GM18507 (cell line): ENCODE data around the gene MTMR12.
"Not testable (repeated sequence)": the region's sequence is repeated elsewhere in the genome, so short reads cannot be mapped to it uniquely, and the experiment has no call there.

Experiments
- DNase-seq: peaks from one replicate; pipeline ENCODE4 v3.0.0; 2011; ENCODE audit warnings: low read depth; ENCODE audit not compliant: insufficient read length; ENCODE audit errors: extremely low spot score
- FAIRE-seq: peaks from 2 replicates; lab custom pipeline; 2011; peaks lifted over from hg19 to GRCh38; lab: Jason Lieb, UNC

The MTMR12 gene

GRCh38 chr5:32217886-32218396 lies 94.8 kb downstream of the MTMR12 start:
- DNase-seq (no peak), FAIRE-seq (no peak)

GRCh38 chr5:32214344-32214743 lies 98.4 kb downstream of the MTMR12 start:
- FAIRE-seq, DNase-seq: not testable (repeated sequence)

- no peak for DNase-seq
- no peak for FAIRE-seq
Measured at GRCh38 chr5:32210151-32210550, 102.6 kb downstream of the MTMR12 start.

- not testable (repeated sequence) for FAIRE-seq, DNase-seq
Measured at GRCh38 chr5:32208837-32209236, 103.9 kb downstream of the MTMR12 start.

DNA sequence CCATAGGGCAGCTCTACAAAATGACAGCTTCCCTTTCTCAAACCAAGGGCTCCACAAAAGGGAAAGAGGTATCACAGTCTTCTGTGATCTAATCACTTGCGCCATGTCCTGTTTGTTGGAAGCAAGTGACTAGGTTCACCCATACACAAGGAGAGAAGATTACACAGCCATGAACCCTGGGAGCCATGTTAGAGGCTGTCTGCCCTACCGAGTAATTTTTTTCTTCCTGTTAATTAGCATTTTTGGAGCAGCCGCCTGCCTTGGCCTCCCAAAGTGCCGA lies 105.4 kb downstream of the MTMR12 start:
- DNase-seq = no peak

GRCh38 chr5:32206509-32207354 lies 106.0 kb downstream of the MTMR12 start:
- DNase-seq (no peak), FAIRE-seq (peak; percentile 49)

More for the DNA sequence above, 105.4 kb downstream of the MTMR12 start:
- FAIRE-seq = no peak

DNA sequence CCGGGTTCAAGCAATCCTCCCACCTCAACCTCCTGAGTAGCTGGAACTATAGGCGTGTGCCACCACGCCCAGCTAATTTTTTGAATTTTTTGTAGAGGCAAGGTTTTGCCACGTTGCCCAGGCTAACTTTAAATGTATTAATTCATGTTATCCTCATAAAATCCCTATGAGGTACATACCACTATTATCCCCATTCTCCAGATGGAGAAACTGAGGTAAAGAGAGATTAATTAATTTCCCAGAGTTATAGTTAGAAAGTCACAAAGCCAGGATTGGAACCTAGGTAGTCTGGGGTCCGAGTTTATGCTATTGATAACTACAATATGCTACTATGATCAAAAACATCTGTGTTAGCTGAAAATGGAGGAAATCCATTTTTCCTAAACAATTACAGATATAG lies 106.7 kb downstream of the MTMR12 start:
- FAIRE-seq = no peak

GRCh38 chr5:32202394-32202793 lies 110.3 kb downstream of the MTMR12 start:
- DNase-seq = no peak
- no peak for FAIRE-seq

More for the DNA sequence above, 106.7 kb downstream of the MTMR12 start:
- DNase-seq = no peak

DNA sequence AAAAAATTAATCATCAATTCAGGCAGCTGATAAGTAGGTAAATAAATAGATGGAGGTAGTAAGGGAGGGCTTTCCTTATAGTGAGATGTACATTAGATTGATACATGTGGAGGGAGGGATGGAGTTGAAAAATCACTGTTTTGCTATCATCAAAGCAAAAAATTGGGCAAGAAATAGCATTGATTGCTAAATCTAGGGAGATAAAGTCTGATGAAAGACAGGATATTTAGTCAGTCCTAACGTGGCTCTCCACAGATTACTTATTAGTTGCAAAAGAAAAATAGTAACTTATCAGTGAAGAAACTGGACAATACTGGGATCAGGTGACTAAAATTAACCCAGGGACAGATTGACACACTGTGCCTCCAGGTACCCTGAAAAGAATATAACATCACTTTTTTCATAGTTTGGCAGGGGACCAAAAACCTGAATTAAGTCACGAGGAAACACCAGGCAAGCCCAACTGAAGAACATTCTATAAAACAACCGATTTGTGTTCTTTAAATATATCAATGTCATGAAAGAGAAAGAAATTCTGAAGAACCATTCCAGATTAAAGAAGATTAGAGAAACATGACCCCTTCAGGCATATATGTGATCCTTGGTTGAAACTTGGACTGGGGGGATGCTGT lies 111.5 kb downstream of the MTMR12 start:
- FAIRE-seq = no peak
- DNase-seq = no peak

GRCh38 chr5:32197032-32197431 lies 115.7 kb downstream of the MTMR12 start:
- DNase-seq (no peak), FAIRE-seq (no peak)

GRCh38 chr5:32195265-32195664 lies 117.5 kb downstream of the MTMR12 start:
- DNase-seq (no peak), FAIRE-seq (no peak)

DNA sequence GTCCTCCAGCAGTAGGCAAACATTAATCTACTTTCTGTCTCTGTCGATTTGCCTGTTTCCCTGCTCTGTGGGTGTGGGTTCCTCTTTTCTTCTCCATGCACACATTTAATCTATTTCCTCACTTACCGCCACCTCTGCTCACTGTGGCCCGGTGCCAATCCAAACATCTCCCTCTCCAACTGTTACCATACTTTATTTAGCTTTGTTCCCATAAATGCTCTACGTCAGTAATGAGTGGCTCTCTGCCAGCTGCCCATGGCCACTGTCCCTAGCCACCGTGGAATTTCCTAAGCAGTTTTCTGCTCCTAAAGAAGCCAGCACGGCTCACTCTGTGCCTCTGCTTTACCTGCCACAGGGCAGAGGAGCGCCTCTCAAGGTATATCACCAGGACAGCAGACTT lies 119.1 kb downstream of the MTMR12 start:
- peak; percentile 35 for FAIRE-seq
- no peak for DNase-seq

GRCh38 chr5:32190095-32190494 lies 122.6 kb downstream of the MTMR12 start:
- DNase-seq = no peak
- no peak for FAIRE-seq

- DNase-seq (no peak), FAIRE-seq (no peak)
Measured at GRCh38 chr5:32187675-32188074, 125.1 kb downstream of the MTMR12 start.

DNA sequence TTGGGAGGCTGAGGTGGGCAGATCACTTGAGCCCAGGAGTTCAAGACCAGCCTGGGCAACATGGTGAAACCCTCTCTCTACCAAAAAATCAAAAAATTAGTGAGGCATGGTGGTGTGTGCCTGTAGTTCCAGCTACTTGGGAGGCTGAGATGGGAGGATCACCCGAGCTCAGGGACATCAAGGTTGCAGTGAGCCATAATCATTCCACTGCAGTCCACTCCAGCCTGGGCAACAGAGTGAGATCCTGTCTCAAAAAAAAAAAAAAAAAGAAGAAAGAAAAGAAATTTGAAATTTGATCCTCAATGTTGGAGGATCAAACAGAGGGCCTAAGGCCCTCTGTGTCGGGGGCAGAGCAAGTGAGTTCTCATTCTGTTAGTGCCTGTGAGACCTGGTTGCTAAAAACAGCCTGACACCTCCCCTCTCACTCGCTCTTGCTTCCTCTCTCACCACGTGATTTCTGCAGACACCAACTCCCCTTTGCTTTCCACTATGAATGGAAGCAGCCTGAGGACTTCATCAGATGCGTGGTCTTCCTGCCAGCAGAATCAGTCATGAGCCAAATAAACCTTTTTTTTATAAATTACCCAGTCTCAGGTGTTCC lies 130.2 kb downstream of the MTMR12 start:
- FAIRE-seq = peak; percentile 54
- DNase-seq = no peak
